Neural cell (in vitro differentiated cells): Measurements from ENCODE around the gene SHISA9.

ENCODE experiments used
- EP300 ChIP-seq: fragments of 450-650 bp; conservative IDR thresholded peaks from 2 replicates; pipeline ENCODE4 v1.6.1; 2014; ENCODE audit warnings: antibody characterized with exemption, mild to moderate bottlenecking, moderate library complexity; ENCODE audit not compliant: poor library complexity, severe bottlenecking
- EZH2 ChIP-seq: fragments of 200-600, 300-800 bp; shearing (Covaris generic), sonication (generic); IDR thresholded peaks from 2 replicates; pipeline ENCODE4 v1.6.1; 2014; ENCODE audit warnings: antibody characterized with exemption, low read length, borderline replicate concordance, mild to moderate bottlenecking; ENCODE audit not compliant: insufficient read depth, poor library complexity, severe bottlenecking
- POLR2AphosphoS5 ChIP-seq: IDR thresholded peaks from 2 replicates; pipeline ENCODE4 v1.6.1; 2012
- SMC3 ChIP-seq: fragments of 450-650 bp; conservative IDR thresholded peaks from 2 replicates; pipeline ENCODE4 v1.6.1; 2014; ENCODE audit warnings: antibody characterized with exemption, mild to moderate bottlenecking, moderate library complexity; ENCODE audit not compliant: poor library complexity
- TAF1 ChIP-seq: IDR thresholded peaks from 2 replicates; pipeline ENCODE4 v1.6.1; 2012; ENCODE audit warnings: low read depth
- TF ChIP-seq, protein P1 (sequence below): IDR thresholded peaks from 2 replicates; pipeline ENCODE4 v1.6.1; 2012; ENCODE audit warnings: borderline replicate concordance
- TF ChIP-seq, protein P2 (sequence below): fragments of 450-650 bp; IDR thresholded peaks from 2 replicates; pipeline ENCODE4 v1.5.1; 2014; ENCODE audit warnings: antibody characterized with exemption, mild to moderate bottlenecking, moderate library complexity; ENCODE audit not compliant: poor library complexity, severe bottlenecking

DNA sequence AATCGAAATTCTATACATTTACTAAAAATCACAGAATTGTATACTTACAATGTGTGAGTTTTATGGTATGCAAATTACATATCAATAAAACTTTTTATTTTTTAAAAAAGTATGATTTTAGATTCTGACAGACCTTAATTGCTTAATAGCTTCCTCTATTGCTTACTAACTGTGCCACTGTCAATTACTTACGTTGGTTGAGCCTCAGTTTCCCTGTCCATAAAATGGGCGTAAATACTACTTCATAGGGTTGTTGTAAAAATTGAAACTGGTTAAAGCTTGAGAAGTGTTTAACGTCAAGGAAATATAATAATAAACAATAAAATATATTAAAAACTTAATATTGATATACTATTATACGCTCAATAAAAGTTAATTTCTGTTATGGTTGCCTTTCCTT, 203.4 kb downstream of the SHISA9 start:
- TF ChIP-seq EP300 (no peak), POLR2AphosphoS5 (no peak), EZH2 (no peak), TAF1 (no peak), SMC3 (no peak)
- TF ChIP-seq, protein P1, sequence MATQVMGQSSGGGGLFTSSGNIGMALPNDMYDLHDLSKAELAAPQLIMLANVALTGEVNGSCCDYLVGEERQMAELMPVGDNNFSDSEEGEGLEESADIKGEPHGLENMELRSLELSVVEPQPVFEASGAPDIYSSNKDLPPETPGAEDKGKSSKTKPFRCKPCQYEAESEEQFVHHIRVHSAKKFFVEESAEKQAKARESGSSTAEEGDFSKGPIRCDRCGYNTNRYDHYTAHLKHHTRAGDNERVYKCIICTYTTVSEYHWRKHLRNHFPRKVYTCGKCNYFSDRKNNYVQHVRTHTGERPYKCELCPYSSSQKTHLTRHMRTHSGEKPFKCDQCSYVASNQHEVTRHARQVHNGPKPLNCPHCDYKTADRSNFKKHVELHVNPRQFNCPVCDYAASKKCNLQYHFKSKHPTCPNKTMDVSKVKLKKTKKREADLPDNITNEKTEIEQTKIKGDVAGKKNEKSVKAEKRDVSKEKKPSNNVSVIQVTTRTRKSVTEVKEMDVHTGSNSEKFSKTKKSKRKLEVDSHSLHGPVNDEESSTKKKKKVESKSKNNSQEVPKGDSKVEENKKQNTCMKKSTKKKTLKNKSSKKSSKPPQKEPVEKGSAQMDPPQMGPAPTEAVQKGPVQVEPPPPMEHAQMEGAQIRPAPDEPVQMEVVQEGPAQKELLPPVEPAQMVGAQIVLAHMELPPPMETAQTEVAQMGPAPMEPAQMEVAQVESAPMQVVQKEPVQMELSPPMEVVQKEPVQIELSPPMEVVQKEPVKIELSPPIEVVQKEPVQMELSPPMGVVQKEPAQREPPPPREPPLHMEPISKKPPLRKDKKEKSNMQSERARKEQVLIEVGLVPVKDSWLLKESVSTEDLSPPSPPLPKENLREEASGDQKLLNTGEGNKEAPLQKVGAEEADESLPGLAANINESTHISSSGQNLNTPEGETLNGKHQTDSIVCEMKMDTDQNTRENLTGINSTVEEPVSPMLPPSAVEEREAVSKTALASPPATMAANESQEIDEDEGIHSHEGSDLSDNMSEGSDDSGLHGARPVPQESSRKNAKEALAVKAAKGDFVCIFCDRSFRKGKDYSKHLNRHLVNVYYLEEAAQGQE, result no peak
- TF ChIP-seq, protein P2, sequence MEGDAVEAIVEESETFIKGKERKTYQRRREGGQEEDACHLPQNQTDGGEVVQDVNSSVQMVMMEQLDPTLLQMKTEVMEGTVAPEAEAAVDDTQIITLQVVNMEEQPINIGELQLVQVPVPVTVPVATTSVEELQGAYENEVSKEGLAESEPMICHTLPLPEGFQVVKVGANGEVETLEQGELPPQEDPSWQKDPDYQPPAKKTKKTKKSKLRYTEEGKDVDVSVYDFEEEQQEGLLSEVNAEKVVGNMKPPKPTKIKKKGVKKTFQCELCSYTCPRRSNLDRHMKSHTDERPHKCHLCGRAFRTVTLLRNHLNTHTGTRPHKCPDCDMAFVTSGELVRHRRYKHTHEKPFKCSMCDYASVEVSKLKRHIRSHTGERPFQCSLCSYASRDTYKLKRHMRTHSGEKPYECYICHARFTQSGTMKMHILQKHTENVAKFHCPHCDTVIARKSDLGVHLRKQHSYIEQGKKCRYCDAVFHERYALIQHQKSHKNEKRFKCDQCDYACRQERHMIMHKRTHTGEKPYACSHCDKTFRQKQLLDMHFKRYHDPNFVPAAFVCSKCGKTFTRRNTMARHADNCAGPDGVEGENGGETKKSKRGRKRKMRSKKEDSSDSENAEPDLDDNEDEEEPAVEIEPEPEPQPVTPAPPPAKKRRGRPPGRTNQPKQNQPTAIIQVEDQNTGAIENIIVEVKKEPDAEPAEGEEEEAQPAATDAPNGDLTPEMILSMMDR, result no peak
